ENCODE data around the gene GMDS.

The GMDS gene

DNA sequence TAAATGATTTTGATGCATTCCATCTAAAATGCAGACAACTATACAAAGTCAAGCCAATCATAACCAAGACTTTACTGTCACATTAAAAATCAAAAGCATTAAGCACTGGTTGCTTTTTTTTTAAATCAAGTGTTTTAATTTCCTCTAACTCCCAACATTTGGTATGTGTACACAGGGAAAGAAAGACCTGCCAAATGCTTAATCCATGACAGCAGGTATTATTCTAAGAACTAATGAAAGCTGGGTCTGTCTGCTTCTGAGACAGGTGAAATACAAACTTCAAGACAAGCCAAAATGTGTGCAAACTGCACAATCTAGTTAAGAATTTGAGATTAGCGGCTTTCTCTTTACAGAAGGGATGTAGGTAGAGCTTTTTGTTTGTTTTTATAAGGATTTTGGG is 126.1 kb downstream of the GMDS start:
- Histone ChIP-seq H3K79me2 (ENCODE audit: low read length) (no peaks in the 10 kb centered on the region), H2AFZ (ENCODE audit: low read length) (no peak overlapping the region), H3K4me3 (ENCODE audit: low read length) (no peak overlapping the region), H3F3A (ENCODE audit: insufficient read depth, low read length) (no peaks in the 10 kb centered on the region), H3K9ac (ENCODE audit: low read length) (no peak overlapping the region), H4K20me1 (ENCODE audit: insufficient read depth, low read length) (no peaks in the 10 kb centered on the region), H3K4me2 (ENCODE audit: low read depth, low read length) (no peak overlapping the region), H3K36me3 (replicated peaks; ENCODE audit: insufficient read depth, low read length) (no peaks in the 10 kb centered on the region), H3K27ac (ENCODE audit: low read length) (no peak overlapping the region), H3K9me2 (replicated peaks; ENCODE audit: insufficient read depth, low read length) (no peaks in the 10 kb centered on the region), H3K4me1 (ENCODE audit: low read length) (no peaks in the 10 kb centered on the region), H3K9me3 (replicated peaks; ENCODE audit: insufficient read depth, low read length) (no peaks in the 10 kb centered on the region), H3K27me3 (replicated peaks; ENCODE audit: insufficient read depth, low read length) (no peaks in the 10 kb centered on the region)
- no peak for TF ChIP-seq EZH2phosphoT487 (IDR thresholded peaks at IDR 0.05; ENCODE audit: low read length)
- no peak for DNase-seq

DNA sequence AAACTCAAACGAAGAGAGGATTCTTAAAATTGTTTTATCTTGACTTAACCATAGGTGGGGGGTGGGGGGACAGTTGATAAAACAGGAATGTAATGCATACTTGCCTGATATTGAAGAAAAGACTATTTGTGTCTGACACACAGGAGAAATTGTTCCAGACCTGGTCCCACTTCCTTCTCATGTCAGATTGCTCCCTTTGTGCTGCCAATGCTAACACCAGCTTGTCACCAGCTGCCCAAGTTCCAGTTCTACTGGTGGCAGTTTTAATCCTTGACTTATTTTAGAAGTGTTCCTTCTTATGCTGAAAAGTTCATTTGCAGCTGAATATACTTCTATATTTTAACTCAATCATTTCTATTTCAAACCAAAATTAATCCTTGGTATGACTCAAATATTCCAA is 127.3 kb downstream of the GMDS start:
- no peak overlapping the region for H3K4me3 ChIP-seq (ENCODE audit: low read length)
- H3K79me2 ChIP-seq (ENCODE audit: low read length), result no peaks in the 10 kb centered on the region
- no peak for DNase-seq
- no peak overlapping the region for H3K4me2 ChIP-seq (ENCODE audit: low read depth, low read length)
- H3K27ac ChIP-seq (ENCODE audit: low read length), result no peak overlapping the region
- no peaks in the 10 kb centered on the region for H3K4me1 ChIP-seq (ENCODE audit: low read length)
- H3K9me3 ChIP-seq (replicated peaks; ENCODE audit: insufficient read depth, low read length), result no peaks in the 10 kb centered on the region
- no peaks in the 10 kb centered on the region for H3K27me3 ChIP-seq (replicated peaks; ENCODE audit: insufficient read depth, low read length)
- no peaks in the 10 kb centered on the region for H3F3A ChIP-seq (ENCODE audit: insufficient read depth, low read length)
- TF ChIP-seq, protein P1, sequence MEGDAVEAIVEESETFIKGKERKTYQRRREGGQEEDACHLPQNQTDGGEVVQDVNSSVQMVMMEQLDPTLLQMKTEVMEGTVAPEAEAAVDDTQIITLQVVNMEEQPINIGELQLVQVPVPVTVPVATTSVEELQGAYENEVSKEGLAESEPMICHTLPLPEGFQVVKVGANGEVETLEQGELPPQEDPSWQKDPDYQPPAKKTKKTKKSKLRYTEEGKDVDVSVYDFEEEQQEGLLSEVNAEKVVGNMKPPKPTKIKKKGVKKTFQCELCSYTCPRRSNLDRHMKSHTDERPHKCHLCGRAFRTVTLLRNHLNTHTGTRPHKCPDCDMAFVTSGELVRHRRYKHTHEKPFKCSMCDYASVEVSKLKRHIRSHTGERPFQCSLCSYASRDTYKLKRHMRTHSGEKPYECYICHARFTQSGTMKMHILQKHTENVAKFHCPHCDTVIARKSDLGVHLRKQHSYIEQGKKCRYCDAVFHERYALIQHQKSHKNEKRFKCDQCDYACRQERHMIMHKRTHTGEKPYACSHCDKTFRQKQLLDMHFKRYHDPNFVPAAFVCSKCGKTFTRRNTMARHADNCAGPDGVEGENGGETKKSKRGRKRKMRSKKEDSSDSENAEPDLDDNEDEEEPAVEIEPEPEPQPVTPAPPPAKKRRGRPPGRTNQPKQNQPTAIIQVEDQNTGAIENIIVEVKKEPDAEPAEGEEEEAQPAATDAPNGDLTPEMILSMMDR (IDR thresholded peaks at IDR 0.05; ENCODE audit: low read length), result no peak
- TF ChIP-seq EZH2phosphoT487 (IDR thresholded peaks at IDR 0.05; ENCODE audit: low read length) (no peak), EZH2 (optimal IDR thresholded peaks at IDR 0.05; ENCODE audit: low read depth, low read length) (no peak)
- no peaks in the 10 kb centered on the region for H3K9me2 ChIP-seq (replicated peaks; ENCODE audit: insufficient read depth, low read length)
- H4K20me1 ChIP-seq (ENCODE audit: insufficient read depth, low read length), result no peaks in the 10 kb centered on the region
- H3K36me3 ChIP-seq (replicated peaks; ENCODE audit: insufficient read depth, low read length), result no peaks in the 10 kb centered on the region
- H3K9ac ChIP-seq (ENCODE audit: low read length), result no peak overlapping the region
- no peak overlapping the region for H2AFZ ChIP-seq (ENCODE audit: low read length)

GRCh38 chr6:2117447-2117846 is 128.0 kb downstream of the GMDS start:
- Histone ChIP-seq H3K27ac (ENCODE audit: low read length) (no peak overlapping the region), H3K4me1 (ENCODE audit: low read length) (no peaks in the 10 kb centered on the region), H3K36me3 (replicated peaks; ENCODE audit: insufficient read depth, low read length) (no peaks in the 10 kb centered on the region), H3F3A (ENCODE audit: insufficient read depth, low read length) (no peaks in the 10 kb centered on the region), H4K20me1 (ENCODE audit: insufficient read depth, low read length) (no peaks in the 10 kb centered on the region), H3K79me2 (ENCODE audit: low read length) (no peaks in the 10 kb centered on the region), H2AFZ (ENCODE audit: low read length) (no peak overlapping the region), H3K4me2 (ENCODE audit: low read depth, low read length) (no peak overlapping the region), H3K27me3 (replicated peaks; ENCODE audit: insufficient read depth, low read length) (no peaks in the 10 kb centered on the region), H3K9me3 (replicated peaks; ENCODE audit: insufficient read depth, low read length) (no peaks in the 10 kb centered on the region), H3K9me2 (replicated peaks; ENCODE audit: insufficient read depth, low read length) (no peaks in the 10 kb centered on the region), H3K9ac (ENCODE audit: low read length) (no peak overlapping the region), H3K4me3 (ENCODE audit: low read length) (no peak overlapping the region)
- DNase-seq, result no peak
- TF ChIP-seq EZH2 (optimal IDR thresholded peaks at IDR 0.05; ENCODE audit: low read depth, low read length) (no peak), EZH2phosphoT487 (IDR thresholded peaks at IDR 0.05; ENCODE audit: low read length) (no peak)
- TF ChIP-seq, protein P1 (IDR thresholded peaks at IDR 0.05; ENCODE audit: low read length), result no peak

DNA sequence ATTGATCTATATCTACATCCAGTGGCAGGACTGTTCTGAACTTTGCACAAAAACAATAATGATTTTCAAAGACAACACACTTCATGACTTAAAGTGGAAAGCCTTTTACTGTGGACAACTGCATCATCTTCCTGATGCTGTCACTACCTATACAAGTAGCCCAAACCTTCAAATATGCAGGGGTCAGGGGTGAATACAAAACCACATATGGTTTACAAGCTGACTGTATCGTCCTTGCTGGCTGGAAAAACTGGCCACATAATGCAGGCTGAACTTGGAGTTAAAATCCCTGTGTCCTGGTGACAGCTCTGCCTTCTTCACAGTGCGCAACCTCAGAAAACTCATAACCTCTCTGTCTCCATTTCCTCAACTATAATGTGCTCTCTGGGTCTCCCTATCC is 128.9 kb downstream of the GMDS start:
- Histone ChIP-seq H3K27ac (ENCODE audit: low read length) (no peak overlapping the region), H3K79me2 (ENCODE audit: low read length) (no peaks in the 10 kb centered on the region), H2AFZ (ENCODE audit: low read length) (no peak overlapping the region), H3K9ac (ENCODE audit: low read length) (no peak overlapping the region), H3F3A (ENCODE audit: insufficient read depth, low read length) (no peaks in the 10 kb centered on the region), H3K9me2 (replicated peaks; ENCODE audit: insufficient read depth, low read length) (no peaks in the 10 kb centered on the region), H3K4me1 (ENCODE audit: low read length) (no peaks in the 10 kb centered on the region), H4K20me1 (ENCODE audit: insufficient read depth, low read length) (no peaks in the 10 kb centered on the region), H3K9me3 (replicated peaks; ENCODE audit: insufficient read depth, low read length) (no peaks in the 10 kb centered on the region), H3K36me3 (replicated peaks; ENCODE audit: insufficient read depth, low read length) (no peaks in the 10 kb centered on the region), H3K4me3 (ENCODE audit: low read length) (no peak overlapping the region), H3K4me2 (ENCODE audit: low read depth, low read length) (no peak overlapping the region), H3K27me3 (replicated peaks; ENCODE audit: insufficient read depth, low read length) (no peaks in the 10 kb centered on the region)
- TF ChIP-seq, protein P1 (IDR thresholded peaks at IDR 0.05; ENCODE audit: low read length), result no peak
- DNase-seq, result no peak
